Measurements from ENCODE around the gene PAK5.

- TF ChIP-seq POLR2AphosphoS5 (IDR thresholded peaks at IDR 0.05; ENCODE audit: low read depth, low read length) (no peak), POLR2A (IDR thresholded peaks at IDR 0.05; ENCODE audit: low read depth, low read length) (no peak), TAF1 (IDR thresholded peaks at IDR 0.05; ENCODE audit: borderline replicate concordance, low read depth, low read length) (no peak)
Observed at GRCh38 chr20:9809271-9809670, 29.6 kb downstream of the PAK5 start.
